Measurements from ENCODE around the gene TRAF2.

The TRAF2 gene

DNA sequence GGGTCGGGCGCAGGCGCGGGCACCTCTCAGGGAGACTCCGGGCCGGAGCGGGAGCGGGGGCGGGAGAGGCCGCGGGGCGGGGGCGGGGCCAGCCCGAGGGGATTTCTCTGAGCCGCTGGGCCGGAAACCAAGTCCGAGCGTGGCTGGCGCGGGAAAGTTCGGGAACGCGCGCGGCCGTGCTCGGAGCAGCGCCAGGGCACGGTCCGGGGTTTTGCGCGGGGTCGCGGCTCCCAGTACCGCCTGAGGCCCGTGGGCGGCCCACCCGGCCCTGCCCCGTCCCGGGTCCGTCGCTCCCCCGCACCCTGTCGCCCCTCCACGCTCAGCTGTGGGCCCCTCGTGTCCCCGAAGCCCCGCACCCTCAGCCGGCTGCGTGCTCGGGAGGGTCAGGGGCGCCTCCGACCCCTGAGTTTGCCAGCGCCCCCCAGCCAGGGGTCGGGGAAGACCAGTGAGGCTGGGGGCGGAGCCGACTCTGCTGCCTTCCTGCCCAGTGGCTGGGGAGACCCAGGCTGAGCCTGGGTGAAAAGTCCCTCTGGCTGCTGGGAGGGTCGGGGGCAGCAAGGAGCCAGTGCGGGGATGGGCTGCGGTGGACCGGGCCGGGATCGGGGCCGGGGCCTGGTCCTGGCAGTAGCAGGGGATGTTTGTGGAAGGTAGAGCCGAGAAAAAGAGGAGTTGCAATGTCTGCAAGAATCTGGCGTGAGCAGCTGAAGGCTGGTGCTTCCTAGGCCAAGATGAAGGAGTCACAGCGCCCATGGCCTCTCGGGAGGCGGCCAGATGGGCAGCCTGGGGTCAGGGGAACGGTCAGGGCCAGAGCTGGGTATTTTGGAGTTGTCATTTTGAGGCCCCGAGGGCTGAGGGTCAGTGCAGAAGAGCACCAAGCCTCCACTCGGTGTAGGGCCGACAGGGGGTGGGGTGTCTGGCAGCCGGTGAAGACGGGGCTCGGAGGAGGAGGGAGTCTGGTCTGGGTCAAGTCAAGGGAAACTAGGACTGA lies 588 bp downstream of the TRAF2 start:
- no peaks in the 10 kb centered on the region for H3K27me3 ChIP-seq (replicated peaks; ENCODE audit: control insufficient read depth, insufficient read depth, low read length)
- peak overlapping the region; percentile 93 for H3K4me3 ChIP-seq (replicated peaks; ENCODE audit: low read depth, low read length)
- TF ChIP-seq, protein P1, sequence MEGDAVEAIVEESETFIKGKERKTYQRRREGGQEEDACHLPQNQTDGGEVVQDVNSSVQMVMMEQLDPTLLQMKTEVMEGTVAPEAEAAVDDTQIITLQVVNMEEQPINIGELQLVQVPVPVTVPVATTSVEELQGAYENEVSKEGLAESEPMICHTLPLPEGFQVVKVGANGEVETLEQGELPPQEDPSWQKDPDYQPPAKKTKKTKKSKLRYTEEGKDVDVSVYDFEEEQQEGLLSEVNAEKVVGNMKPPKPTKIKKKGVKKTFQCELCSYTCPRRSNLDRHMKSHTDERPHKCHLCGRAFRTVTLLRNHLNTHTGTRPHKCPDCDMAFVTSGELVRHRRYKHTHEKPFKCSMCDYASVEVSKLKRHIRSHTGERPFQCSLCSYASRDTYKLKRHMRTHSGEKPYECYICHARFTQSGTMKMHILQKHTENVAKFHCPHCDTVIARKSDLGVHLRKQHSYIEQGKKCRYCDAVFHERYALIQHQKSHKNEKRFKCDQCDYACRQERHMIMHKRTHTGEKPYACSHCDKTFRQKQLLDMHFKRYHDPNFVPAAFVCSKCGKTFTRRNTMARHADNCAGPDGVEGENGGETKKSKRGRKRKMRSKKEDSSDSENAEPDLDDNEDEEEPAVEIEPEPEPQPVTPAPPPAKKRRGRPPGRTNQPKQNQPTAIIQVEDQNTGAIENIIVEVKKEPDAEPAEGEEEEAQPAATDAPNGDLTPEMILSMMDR (IDR thresholded peaks at IDR 0.05; ENCODE audit: insufficient read depth, low read length, poor library complexity, severe bottlenecking): no peak
- H3K36me3 ChIP-seq (ENCODE audit: control insufficient read depth, insufficient read depth, low read length): peaks cover 11% of the 10 kb centered on the region
- DNase-seq (ENCODE audit: extremely low read depth, insufficient read length): peak; percentile 61

DNA sequence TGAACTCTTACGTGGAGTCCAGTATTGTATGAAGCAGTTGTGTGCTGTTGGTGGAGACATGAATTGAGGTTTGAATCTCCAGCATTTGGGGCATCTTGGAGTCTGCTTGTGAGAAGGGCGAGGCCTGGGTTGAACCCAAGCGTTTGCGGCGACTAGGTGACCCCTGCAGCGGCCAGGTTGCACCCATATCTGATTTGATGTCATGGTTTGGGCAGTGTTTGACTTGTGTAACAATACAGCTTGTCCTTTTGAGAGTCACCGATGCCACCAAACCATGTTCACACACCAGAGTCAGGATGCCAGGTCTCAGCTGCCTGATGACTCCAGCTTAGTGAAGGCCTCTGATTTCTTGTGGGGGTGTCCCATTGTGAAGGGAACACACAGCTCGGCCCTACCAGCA lies 2.1 kb downstream of the TRAF2 start:
- DNase-seq (ENCODE audit: extremely low read depth, insufficient read length): no peak
- no peaks in the 10 kb centered on the region for H3K27me3 ChIP-seq (replicated peaks; ENCODE audit: control insufficient read depth, insufficient read depth, low read length)
- TF ChIP-seq, protein P1 (IDR thresholded peaks at IDR 0.05; ENCODE audit: insufficient read depth, low read length, poor library complexity, severe bottlenecking): no peak

DNA sequence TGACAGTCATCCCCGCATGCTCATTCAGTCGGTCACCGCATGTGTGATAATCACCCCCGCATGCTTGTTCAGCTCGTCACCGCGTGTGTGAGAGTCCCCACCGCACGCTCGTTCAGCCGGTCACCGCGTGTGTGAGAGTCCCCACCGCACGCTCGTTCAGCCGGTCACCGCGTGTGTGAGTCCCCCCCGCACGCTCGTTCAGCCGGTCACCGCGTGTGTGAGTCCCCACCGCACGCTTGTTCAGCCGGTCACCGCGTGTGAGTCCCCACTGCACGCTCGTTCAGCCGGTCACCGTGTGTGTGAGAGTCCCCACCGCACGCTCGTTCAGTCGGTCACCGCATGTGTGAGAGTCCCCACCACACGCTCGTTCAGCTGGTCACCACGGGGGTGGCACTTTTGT lies 3.5 kb downstream of the TRAF2 start:
- no peak for DNase-seq (ENCODE audit: extremely low read depth, insufficient read length)
- no peak overlapping the region for H3K4me3 ChIP-seq (replicated peaks; ENCODE audit: low read depth, low read length)
- TF ChIP-seq, protein P1 (IDR thresholded peaks at IDR 0.05; ENCODE audit: insufficient read depth, low read length, poor library complexity, severe bottlenecking): no peak
- H3K27me3 ChIP-seq (replicated peaks; ENCODE audit: control insufficient read depth, insufficient read depth, low read length): no peaks in the 10 kb centered on the region
- H3K36me3 ChIP-seq (ENCODE audit: control insufficient read depth, insufficient read depth, low read length): peaks cover 9% of the 10 kb centered on the region

More for the DNA sequence above, 2.1 kb downstream of the TRAF2 start:
- Histone ChIP-seq H3K4me3 (replicated peaks; ENCODE audit: low read depth, low read length) (no peak overlapping the region), H3K36me3 (ENCODE audit: control insufficient read depth, insufficient read depth, low read length) (peaks cover 11% of the 10 kb centered on the region)

DNA sequence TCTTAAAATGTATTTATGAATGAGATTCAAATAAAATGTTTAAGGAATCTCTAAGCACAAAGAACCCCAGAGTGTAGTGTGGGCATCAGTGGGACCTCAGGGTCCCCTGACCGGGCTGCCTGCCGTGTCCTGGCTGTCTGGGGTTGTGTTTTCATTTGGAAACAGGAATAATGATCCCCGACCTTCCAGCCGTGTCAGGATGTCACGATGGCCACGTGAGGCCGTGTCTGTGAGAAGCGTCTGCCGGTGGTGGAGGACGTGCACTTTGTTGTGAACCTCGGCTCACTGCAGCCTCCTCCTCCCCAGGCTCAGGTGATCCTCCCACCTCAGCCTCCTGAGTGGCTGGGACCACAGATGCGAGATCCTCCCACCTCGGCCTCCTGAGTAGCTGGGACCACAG lies 4.3 kb downstream of the TRAF2 start:
- TF ChIP-seq, protein P1 (IDR thresholded peaks at IDR 0.05; ENCODE audit: insufficient read depth, low read length, poor library complexity, severe bottlenecking): no peak
- DNase-seq (ENCODE audit: extremely low read depth, insufficient read length): no peak
- no peaks in the 10 kb centered on the region for H3K27me3 ChIP-seq (replicated peaks; ENCODE audit: control insufficient read depth, insufficient read depth, low read length)
- H3K4me3 ChIP-seq (replicated peaks; ENCODE audit: low read depth, low read length): no peak overlapping the region
- peaks cover 15% of the 10 kb centered on the region for H3K36me3 ChIP-seq (ENCODE audit: control insufficient read depth, insufficient read depth, low read length)

DNA sequence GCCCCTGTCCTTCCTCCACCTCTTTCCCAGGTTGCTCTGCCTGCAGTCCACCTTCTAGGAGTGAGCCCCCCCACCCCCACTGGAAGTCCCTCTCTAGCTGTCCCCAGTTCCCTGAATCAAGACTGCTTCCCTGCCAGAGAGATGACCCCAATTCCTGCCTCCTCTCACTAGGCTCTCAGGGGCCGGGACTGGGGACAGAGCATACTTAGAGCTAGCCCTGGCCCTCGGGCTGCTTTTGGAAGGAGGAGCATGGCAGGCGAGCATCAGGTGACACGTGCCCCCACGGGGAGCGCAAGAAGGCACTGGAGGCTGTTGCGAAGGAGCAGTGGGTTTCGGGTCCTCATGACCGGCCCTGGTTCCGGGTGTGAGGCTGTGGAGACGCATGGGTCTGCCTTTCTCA lies 9.7 kb downstream of the TRAF2 start:
- Histone ChIP-seq H3K4me3 (replicated peaks; ENCODE audit: low read depth, low read length) (no peak overlapping the region), H3K27me3 (replicated peaks; ENCODE audit: control insufficient read depth, insufficient read depth, low read length) (no peaks in the 10 kb centered on the region), H3K36me3 (ENCODE audit: control insufficient read depth, insufficient read depth, low read length) (peaks cover 13% of the 10 kb centered on the region)
- TF ChIP-seq, protein P1 (IDR thresholded peaks at IDR 0.05; ENCODE audit: insufficient read depth, low read length, poor library complexity, severe bottlenecking): no peak
- DNase-seq (ENCODE audit: extremely low read depth, insufficient read length): no peak
